GM19372 (cell line): ENCODE measurements around the gene SFXN5.
"Not testable (repeated sequence)": the region's sequence is repeated elsewhere in the genome, so short reads cannot be mapped to it uniquely, and the experiment has no call there.

Source experiments
- ATAC-seq: cut with Tn5 transposase; IDR thresholded peaks from one replicate; pipeline ENCODE4 v1.9.1; 2021; ENCODE audit warnings: mild to moderate bottlenecking, low read depth, moderate library complexity; ENCODE audit not compliant: unreplicated experiment

Gene SFXN5

DNA sequence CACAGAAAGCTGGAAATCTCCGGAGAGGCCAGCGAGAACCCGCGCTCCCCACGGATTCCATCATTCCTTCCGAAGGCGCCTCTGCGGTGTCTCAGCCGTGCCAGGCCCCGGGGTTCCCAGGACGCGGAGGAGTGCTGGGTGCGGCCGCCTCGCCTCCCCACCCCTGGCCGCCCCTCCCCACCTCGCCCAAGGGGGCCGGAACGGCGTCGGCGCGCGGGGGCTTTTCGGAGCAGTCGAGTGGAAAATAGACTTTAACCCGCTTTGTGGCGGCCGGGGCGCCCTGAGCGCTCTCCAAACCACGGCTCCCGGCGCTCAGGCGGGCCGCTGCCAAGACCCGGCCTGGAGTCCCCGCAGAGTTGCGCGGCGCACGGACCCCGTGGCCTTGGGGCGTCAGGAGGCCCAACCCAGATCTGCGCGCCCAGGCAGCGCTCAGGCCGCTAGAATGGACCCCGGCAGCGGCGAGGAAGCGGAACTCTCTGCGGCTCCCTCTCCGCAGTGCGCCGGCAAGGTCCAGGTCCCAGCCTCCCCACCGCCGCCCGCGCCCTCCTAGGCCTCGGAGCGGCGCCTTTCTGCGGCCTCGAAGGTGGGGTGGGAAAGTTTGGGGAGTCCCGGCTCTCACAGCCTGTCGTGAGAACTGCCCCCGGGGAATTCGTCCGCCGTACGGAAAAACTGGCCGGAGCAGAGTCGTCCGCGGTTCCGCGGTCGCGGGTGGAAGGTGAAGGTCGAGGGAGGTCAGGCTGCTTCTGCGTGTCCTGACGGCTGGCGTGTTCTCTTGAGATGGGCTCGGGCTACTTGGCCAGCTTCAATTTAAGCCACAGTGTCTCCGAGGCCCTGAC, 155.4 kb downstream of the SFXN5 start:
- ATAC-seq: peak; percentile 52

DNA sequence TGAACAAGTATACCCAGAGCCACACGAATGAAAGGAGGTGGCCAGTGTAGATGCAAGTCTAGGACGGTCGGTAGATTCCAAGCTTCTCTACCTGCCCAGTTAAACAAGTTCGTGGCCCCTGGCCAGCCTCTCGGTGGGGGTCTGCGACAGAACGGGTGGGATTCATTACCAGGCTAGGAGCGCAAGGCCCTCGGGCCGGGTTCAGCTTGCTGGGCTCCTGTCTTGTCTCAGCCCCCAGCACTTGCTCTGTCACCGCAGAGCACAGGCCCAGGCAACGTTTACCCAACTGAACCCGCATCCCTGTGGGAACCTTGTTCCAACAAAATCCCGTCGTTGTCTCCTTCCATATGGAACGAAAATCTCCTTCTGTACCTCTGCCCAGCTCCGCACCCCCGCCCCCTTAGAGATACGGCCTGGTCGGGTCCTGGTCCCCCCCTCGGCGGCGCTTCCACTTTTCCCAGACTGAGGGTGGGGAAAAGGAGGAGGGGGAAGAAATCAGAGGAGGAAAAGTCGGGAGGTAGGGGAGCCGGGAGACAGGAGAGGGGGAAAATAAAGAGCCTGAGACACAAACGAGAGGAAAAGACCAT, 156.1 kb downstream of the SFXN5 start:
- no peak for ATAC-seq

GRCh38 chr2:72914589-72915319, 156.8 kb downstream of the SFXN5 start:
- no peak for ATAC-seq

GRCh38 chr2:72914206-72914559, 157.3 kb downstream of the SFXN5 start:
- ATAC-seq: no peak

DNA sequence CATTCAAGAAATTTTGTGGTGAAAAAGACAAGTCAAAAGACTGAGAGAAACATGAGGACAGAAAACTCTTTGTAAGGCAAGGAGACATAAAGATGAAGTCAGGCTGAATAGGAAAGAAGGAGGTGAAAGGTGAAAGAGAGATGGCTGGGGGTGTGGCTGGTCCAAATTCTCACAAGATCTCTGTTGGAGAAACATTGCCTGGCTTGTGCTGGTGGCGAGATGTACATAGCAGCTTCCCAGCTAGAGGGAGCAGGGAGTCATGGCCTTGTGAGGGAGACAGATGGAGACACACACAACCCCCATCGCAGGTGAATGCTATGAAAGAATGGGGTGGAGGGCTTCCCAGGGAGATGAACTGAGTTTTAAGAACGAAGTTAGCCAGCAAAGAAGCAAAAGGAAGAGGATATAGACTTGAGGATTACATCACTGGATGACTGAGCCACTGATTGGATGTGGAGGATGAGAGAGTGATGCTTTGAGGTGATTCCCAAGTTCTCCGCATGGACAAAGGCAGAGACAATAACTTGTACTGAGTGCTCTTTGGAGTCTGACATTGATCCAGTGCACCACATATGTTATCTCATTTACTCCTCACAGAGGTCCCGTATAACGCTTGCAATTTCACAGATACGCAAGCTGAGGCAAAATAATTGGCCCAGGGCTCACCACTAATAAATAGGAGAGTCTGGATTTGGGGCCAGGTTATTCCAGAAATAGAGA, 157.9 kb downstream of the SFXN5 start:
- ATAC-seq: no peak

GRCh38 chr2:72911256-72911655, 160.3 kb downstream of the SFXN5 start:
- no peak for ATAC-seq

GRCh38 chr2:72908741-72909140, 162.8 kb downstream of the SFXN5 start:
- ATAC-seq: no peak

- not testable (repeated sequence) for ATAC-seq
Measured at GRCh38 chr2:72907369-72907768, 164.1 kb downstream of the SFXN5 start.

DNA sequence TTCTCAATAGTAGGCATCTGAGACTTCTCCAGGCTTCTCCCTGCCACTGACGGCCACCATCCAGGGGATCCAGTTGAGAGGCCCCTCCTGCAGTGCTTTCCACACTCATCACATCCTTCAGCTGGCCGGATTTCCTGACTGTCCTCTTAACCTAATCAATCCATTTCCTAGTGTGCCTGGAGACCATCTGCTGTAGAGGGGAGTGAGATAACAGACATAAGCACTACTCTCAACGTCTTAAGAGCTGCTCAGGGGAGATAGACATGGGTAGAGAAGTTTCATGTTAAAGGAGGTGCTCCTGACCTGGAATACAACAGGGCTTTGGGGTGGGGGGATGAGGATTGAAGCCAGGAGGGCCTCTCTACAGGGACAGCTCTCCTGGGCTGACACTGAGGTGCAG, 170.1 kb downstream of the SFXN5 start:
- ATAC-seq: no peak

- no peak for ATAC-seq
Measured at GRCh38 chr2:72900191-72900825, 171.2 kb downstream of the SFXN5 start.

- ATAC-seq: no peak
Measured at GRCh38 chr2:72898585-72898906, 173.0 kb downstream of the SFXN5 start.

DNA sequence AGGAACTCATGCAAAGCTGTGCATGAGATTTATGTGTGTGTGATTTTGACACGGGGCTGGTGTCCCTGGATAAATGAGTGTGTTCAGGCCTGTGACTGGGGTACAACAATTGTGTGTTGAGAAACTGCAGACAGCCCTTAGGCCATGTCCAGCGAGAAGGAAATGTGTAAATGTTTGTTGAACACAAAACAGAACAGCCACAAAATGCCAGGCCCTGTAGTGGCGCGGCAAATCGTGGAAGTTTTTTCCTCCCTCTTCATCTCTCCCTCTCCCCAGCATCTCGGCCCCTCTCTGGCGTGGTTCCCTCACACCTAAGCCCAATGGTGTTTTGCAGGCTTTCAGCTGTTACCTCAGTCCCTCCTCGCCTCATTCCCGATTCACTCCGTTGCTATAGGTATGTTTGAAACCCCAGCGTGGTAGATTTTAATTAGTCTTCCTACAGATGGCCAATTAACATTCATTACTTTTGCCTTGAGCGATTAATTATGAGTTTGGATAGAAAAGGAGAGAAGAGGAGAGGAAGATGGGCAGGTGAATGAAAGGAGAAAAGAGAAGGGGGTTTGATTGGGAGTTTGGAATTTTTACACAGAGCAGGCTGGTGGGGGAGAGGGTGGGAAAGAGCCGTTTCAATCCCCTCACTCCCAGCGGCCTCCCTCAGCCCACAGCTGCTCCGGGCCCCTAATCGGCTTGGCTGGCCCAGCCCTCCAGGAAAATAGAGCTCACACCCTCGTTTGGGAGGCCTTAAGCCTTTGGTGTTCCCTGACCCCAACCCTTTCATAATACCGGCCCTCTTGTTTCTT, 173.5 kb downstream of the SFXN5 start:
- ATAC-seq: no peak

DNA sequence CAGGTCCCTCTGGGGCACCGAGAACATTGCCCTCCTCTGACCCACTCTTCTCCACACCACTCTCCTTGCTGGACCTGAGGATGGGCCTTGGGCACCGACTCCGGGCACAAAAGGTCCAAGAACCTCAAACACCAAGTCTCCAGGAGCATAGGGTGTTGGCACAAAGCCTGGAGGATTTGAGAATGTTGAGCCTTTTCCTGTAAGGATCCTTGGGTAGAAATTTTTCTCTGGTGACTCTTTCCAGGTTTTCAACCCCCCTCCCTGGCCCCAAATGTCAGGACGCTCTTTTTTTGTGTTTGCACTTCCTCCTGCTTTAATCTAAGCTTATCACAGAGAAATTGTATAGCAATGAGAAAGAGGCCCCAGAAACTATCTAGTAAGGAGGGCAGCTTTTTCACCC, 175.1 kb downstream of the SFXN5 start:
- no peak for ATAC-seq

- ATAC-seq: no peak
Measured at GRCh38 chr2:72895759-72896281, 175.7 kb downstream of the SFXN5 start.

GRCh38 chr2:72895154-72895553, 176.4 kb downstream of the SFXN5 start:
- no peak for ATAC-seq

DNA sequence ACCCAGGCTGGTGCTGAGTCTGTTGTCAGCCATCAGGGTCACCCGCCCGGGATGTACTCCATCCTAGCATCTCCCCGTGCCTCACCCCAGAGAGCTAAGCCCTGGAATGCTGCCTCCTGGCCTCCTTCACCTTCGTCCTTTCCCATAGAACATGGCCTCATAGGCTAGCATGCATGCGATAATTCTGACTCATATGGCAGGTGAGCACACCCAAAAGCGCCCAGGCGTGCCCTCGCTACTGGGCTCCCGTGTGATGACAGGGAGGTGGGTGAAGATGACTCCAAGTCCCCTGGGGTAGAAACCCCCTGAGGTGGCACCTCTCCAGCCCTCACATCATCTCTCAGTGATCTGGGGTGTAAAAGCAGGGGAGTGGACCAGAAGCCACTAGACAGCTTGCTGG, 177.0 kb downstream of the SFXN5 start:
- no peak for ATAC-seq

DNA sequence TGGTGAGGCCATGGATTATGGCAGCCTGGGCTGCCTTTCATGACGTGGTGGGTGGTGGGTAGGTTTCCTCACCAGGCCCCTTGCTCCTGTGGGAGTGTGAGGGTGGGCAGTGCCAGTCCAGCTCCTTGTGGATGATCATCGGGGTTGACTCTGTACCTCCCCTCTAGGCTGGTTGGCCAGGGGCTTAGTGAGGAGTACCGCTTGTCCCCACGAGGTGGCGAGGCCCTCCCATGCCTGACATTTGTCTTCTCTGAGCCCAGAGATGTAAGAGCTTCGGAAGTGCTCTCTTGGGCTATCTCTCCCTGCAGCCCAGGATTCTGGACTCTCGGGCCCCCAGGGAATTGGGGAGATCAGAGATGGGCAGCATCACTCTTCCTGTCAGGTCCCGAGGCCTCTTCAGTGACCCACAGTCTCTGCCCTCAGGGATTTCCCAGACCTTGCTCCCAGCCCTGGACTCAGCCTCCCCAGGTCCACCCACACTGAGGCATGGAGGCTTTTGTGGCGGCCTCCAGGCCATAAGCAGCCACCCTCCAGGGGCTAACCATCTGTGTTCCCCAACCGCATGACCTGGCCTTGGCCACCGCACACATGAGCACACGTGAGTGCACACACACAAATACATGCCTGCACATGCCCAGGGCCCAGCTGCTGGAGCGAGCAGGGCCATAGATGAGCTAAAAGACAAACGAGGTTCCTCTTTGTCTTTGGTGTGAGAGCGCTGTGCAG, 177.8 kb downstream of the SFXN5 start:
- peak; percentile 66 for ATAC-seq

DNA sequence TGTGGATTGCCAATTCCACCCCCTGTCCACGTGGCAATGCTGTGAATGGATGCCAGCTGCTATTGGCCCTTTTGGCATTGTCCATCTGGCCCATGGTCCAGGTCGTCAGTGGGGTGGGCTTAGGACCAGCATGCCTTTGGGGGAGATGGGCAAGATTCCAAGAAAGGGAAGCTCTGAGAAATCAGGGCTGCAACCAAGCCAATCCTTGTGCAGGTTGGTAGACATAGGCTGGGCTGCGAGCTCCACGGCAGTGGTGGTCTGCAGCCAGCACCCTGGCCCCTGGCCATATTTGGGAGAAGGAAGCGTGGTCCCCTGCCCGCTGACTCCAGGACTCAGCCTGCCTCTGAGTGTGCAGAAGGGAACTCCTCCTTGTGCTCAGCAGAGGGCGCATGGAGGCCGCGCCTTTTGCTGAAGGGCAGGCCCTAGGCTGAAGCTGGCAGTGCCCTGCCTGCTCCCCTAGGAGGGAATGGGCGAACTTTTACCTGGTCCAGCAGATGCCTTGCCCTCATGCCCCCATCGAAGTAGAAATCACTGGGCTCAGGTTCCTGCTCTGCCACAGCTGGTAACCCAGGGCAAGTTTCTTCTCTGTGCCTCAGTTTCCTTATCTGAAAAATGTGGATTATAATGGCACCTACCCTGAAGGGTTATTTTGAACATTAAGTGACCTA, 178.9 kb downstream of the SFXN5 start:
- ATAC-seq: no peak
